Stimulated activated memory B cell treated with anti-CD40 and anti-IgM and Interleukin-4, amounts not matched to agents 10 μg/mL and 1 μg/mL and 100 μg/mL, for 72 hours (primary cell): ENCODE data around the gene ATG4B.
"Not testable (repeated sequence)": the region's sequence is repeated elsewhere in the genome, so short reads cannot be mapped to it uniquely, and the experiment has no call there.

Source experiments
- ATAC-seq: fragments of 150-1000 bp; cut with Tn5 transposase; 2 replicates; pipeline ENCODE4 v1.10.0; 2021
- H3K27ac Mint-ChIP-seq: one replicate; pipeline ENCODE4 v1.8.0; 2022; ENCODE audit warnings: mild to moderate bottlenecking, mixed read lengths
- H3K27me3 Mint-ChIP-seq: one replicate; pipeline ENCODE4 v1.8.0; 2022; ENCODE audit warnings: mixed read lengths
- H3K36me3 Mint-ChIP-seq: one replicate; pipeline ENCODE4 v1.8.0; 2022; ENCODE audit warnings: mixed read lengths
- H3K4me1 Mint-ChIP-seq: one replicate; pipeline ENCODE4 v1.8.0; 2022; ENCODE audit warnings: mixed read lengths
- H3K4me3 Mint-ChIP-seq: one replicate; pipeline ENCODE4 v1.8.0; 2022; ENCODE audit warnings: mild to moderate bottlenecking, moderate library complexity, mixed read lengths
- H3K9me3 Mint-ChIP-seq: one replicate; pipeline ENCODE4 v1.8.0; 2022; ENCODE audit warnings: mixed read lengths

Gene ATG4B

GRCh38 chr2:241637018-241637794, at the start of gene ATG4B, which contains the start of gene THAP4:
Gene ATG4B (plus strand): TSS chr2:241637693. CDS start chr2:241637715, 22 bp downstream.
Gene THAP4 (minus strand): TSS chr2:241637158. CDS start chr2:241637017, 141 bp downstream.
- ATAC-seq, result peak; percentile 87
- Mint-ChIP-seq H3K4me1 (peaks cover 67% of the 10 kb centered on the region), H3K27ac (peak within 1 kb of the TSS; percentile 93)

GRCh38 chr2:241589863-241590262, 47.6 kb upstream of the ATG4B start:
- H3K36me3 Mint-ChIP-seq, result peaks cover 18% of the 10 kb centered on the region
- not testable (repeated sequence) for H3K27me3 Mint-ChIP-seq, ATAC-seq, H3K4me3 Mint-ChIP-seq, H3K4me1 Mint-ChIP-seq, H3K27ac Mint-ChIP-seq
- peaks cover 21% of the 10 kb centered on the region for H3K9me3 Mint-ChIP-seq

More at GRCh38 chr2:241637018-241637794, at the start of gene ATG4B, which contains the start of gene THAP4:
- peaks cover 29% of the 10 kb centered on the region for H3K36me3 Mint-ChIP-seq
- H3K27me3 Mint-ChIP-seq, result no peaks in the 10 kb centered on the region
- peak within 1 kb of the TSS; percentile 90 for H3K4me3 Mint-ChIP-seq
- H3K9me3 Mint-ChIP-seq, result no peaks in the 10 kb centered on the region

GRCh38 chr2:241590496-241591455, 46.7 kb upstream of the ATG4B start:
- not testable (repeated sequence) for H3K4me1 Mint-ChIP-seq, ATAC-seq, H3K4me3 Mint-ChIP-seq, H3K27me3 Mint-ChIP-seq, H3K27ac Mint-ChIP-seq
- H3K9me3 Mint-ChIP-seq, result peaks cover 17% of the 10 kb centered on the region
- peaks cover 18% of the 10 kb centered on the region for H3K36me3 Mint-ChIP-seq

- no peak overlapping the region for H3K27ac Mint-ChIP-seq
- no peaks in the 10 kb centered on the region for H3K4me1 Mint-ChIP-seq
- ATAC-seq, result no peak
Observed at GRCh38 chr2:241592126-241592845, 45.2 kb upstream of the ATG4B start.

GRCh38 chr2:241593271-241593670, 44.2 kb upstream of the ATG4B start:
- no peak for ATAC-seq
- Mint-ChIP-seq H3K27ac (no peak overlapping the region), H3K4me3 (no peak overlapping the region), H3K4me1 (no peaks in the 10 kb centered on the region), H3K36me3 (peaks cover 27% of the 10 kb centered on the region), H3K9me3 (peaks cover 6% of the 10 kb centered on the region), H3K27me3 (no peaks in the 10 kb centered on the region)

More at GRCh38 chr2:241592126-241592845, 45.2 kb upstream of the ATG4B start:
- H3K9me3 Mint-ChIP-seq, result peaks cover 6% of the 10 kb centered on the region
- no peak overlapping the region for H3K4me3 Mint-ChIP-seq
- H3K27me3 Mint-ChIP-seq, result no peaks in the 10 kb centered on the region
- H3K36me3 Mint-ChIP-seq, result peaks cover 19% of the 10 kb centered on the region

GRCh38 chr2:241595600-241596140, 41.8 kb upstream of the ATG4B start:
- Mint-ChIP-seq H3K4me3 (no peak overlapping the region), H3K27me3 (no peaks in the 10 kb centered on the region), H3K36me3 (peaks cover 43% of the 10 kb centered on the region), H3K27ac (no peak overlapping the region), H3K9me3 (no peaks in the 10 kb centered on the region), H3K4me1 (no peaks in the 10 kb centered on the region)
- ATAC-seq, result no peak

- H3K27ac Mint-ChIP-seq, result no peak overlapping the region
Observed at GRCh38 chr2:241597561-241597960, 39.9 kb upstream of the ATG4B start.

GRCh38 chr2:241598061-241598460, 39.4 kb upstream of the ATG4B start:
- no peak for ATAC-seq
- H3K36me3 Mint-ChIP-seq, result peaks cover 59% of the 10 kb centered on the region
- no peaks in the 10 kb centered on the region for H3K9me3 Mint-ChIP-seq
- H3K27ac Mint-ChIP-seq, result no peak overlapping the region
- H3K4me1 Mint-ChIP-seq, result no peaks in the 10 kb centered on the region
- no peaks in the 10 kb centered on the region for H3K27me3 Mint-ChIP-seq
- no peak overlapping the region for H3K4me3 Mint-ChIP-seq

More at GRCh38 chr2:241597561-241597960, 39.9 kb upstream of the ATG4B start:
- H3K36me3 Mint-ChIP-seq, result peaks cover 56% of the 10 kb centered on the region
- no peaks in the 10 kb centered on the region for H3K27me3 Mint-ChIP-seq
- no peak for ATAC-seq
- H3K4me1 Mint-ChIP-seq, result no peaks in the 10 kb centered on the region
- H3K9me3 Mint-ChIP-seq, result no peaks in the 10 kb centered on the region
- H3K4me3 Mint-ChIP-seq, result no peak overlapping the region

GRCh38 chr2:241598487-241598886, 39.0 kb upstream of the ATG4B start:
- no peaks in the 10 kb centered on the region for H3K27me3 Mint-ChIP-seq
- H3K27ac Mint-ChIP-seq, result no peak overlapping the region
- ATAC-seq, result no peak
- H3K36me3 Mint-ChIP-seq, result peaks cover 59% of the 10 kb centered on the region
- no peaks in the 10 kb centered on the region for H3K4me1 Mint-ChIP-seq
- no peak overlapping the region for H3K4me3 Mint-ChIP-seq
- no peaks in the 10 kb centered on the region for H3K9me3 Mint-ChIP-seq

GRCh38 chr2:241599615-241600014, 37.9 kb upstream of the ATG4B start:
- Mint-ChIP-seq H3K27me3 (no peaks in the 10 kb centered on the region), H3K4me1 (no peaks in the 10 kb centered on the region), H3K4me3 (no peak overlapping the region), H3K36me3 (peaks cover 50% of the 10 kb centered on the region), H3K27ac (no peak overlapping the region), H3K9me3 (no peaks in the 10 kb centered on the region)
- no peak for ATAC-seq

- H3K9me3 Mint-ChIP-seq, result no peaks in the 10 kb centered on the region
- H3K27ac Mint-ChIP-seq, result no peak overlapping the region
- H3K27me3 Mint-ChIP-seq, result no peaks in the 10 kb centered on the region
- H3K36me3 Mint-ChIP-seq, result peaks cover 54% of the 10 kb centered on the region
- no peak overlapping the region for H3K4me3 Mint-ChIP-seq
- ATAC-seq, result no peak
- H3K4me1 Mint-ChIP-seq, result no peaks in the 10 kb centered on the region
Observed at GRCh38 chr2:241601841-241602240, 35.7 kb upstream of the ATG4B start.

- H3K4me3 Mint-ChIP-seq, result no peak overlapping the region
- H3K4me1 Mint-ChIP-seq, result no peaks in the 10 kb centered on the region
- H3K27me3 Mint-ChIP-seq, result no peaks in the 10 kb centered on the region
- H3K27ac Mint-ChIP-seq, result no peak overlapping the region
- H3K9me3 Mint-ChIP-seq, result no peaks in the 10 kb centered on the region
- peaks cover 56% of the 10 kb centered on the region for H3K36me3 Mint-ChIP-seq
- no peak for ATAC-seq
Observed at GRCh38 chr2:241602720-241603119, 34.8 kb upstream of the ATG4B start.

GRCh38 chr2:241603686-241604085, 33.8 kb upstream of the ATG4B start:
- no peaks in the 10 kb centered on the region for H3K9me3 Mint-ChIP-seq
- peaks cover 5% of the 10 kb centered on the region for H3K4me1 Mint-ChIP-seq
- H3K27me3 Mint-ChIP-seq, result no peaks in the 10 kb centered on the region
- no peak for ATAC-seq
- no peak overlapping the region for H3K27ac Mint-ChIP-seq
- peaks cover 60% of the 10 kb centered on the region for H3K36me3 Mint-ChIP-seq
- H3K4me3 Mint-ChIP-seq, result no peak overlapping the region

- no peak overlapping the region for H3K27ac Mint-ChIP-seq
- no peak overlapping the region for H3K4me3 Mint-ChIP-seq
- H3K27me3 Mint-ChIP-seq, result no peaks in the 10 kb centered on the region
- no peak for ATAC-seq
- peaks cover 20% of the 10 kb centered on the region for H3K4me1 Mint-ChIP-seq
- no peaks in the 10 kb centered on the region for H3K9me3 Mint-ChIP-seq
- H3K36me3 Mint-ChIP-seq, result peaks cover 41% of the 10 kb centered on the region
Observed at GRCh38 chr2:241606186-241606585, 31.3 kb upstream of the ATG4B start.
